GM21367 (cell line): Measurements from ENCODE around the gene LIN54.
"Not testable (repeated sequence)": the region's sequence is repeated elsewhere in the genome, so short reads cannot be mapped to it uniquely, and the experiment has no call there.

Experiments
- ATAC-seq: cut with Tn5 transposase; IDR thresholded peaks from one replicate; pipeline ENCODE4 v1.9.1; 2021; ENCODE audit not compliant: unreplicated experiment

The LIN54 gene

DNA sequence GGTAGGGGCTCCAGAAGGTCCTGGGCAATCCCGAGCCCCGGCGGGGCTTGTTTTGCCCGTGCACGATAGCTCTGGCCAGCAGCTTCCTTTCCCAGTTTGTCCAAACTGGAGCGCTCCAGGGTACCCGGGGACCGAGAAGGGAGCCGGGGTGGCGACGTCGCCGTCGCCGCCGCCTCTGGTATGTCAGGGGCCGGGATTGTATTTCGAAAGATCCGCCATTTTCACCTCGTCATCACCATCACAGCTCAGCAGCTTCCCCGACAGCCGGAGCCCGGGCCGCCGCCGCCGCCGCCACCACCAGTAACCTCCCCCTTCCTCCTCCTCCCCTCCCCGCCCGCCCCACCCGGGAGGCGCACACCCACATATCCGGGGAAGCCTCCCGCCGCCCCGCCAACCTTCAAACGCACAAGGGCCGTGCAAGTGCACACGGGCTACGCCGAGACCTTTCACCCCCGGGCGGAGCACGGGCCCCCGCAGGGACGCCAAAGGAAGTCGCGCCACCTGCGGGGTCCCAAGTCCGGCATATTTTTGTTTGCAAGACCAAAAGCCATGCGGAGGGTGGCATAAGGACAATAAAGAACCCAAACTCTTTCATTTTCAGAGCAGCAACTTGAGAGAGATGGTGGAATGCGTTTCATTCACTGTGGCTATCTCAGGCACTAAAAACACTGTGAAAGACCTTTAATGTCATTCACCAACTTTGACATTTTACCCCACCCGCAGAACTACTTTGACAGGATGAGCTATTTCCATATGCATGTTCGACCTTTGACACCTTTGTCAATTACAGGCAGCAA lies at the start of gene LIN54:
TSS of gene LIN54 (minus strand) at position 302 of the 797 bp plus-strand sequence. CDS start 25,979 bp downstream, outside the sequence.
- ATAC-seq, result peak; percentile 31

DNA sequence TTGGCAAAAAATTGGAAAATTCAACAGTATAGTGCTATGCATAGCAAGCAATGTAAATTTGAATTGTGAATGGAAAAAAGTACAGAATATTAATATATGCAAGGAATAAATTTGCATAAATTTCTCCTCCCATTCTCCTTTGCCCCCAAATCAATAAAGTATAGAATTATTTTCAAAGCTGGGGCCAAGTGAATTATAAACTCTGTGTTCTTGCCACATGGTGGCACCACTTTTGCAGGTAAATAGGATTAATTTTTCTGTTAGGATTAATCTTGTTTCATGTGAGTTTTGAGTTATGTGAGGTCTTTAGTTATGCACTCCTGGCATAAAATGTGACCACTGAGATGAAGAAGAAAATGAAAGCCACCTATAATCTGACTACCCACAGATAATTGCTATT lies 44.3 kb upstream of the LIN54 start:
- no peak for ATAC-seq

DNA sequence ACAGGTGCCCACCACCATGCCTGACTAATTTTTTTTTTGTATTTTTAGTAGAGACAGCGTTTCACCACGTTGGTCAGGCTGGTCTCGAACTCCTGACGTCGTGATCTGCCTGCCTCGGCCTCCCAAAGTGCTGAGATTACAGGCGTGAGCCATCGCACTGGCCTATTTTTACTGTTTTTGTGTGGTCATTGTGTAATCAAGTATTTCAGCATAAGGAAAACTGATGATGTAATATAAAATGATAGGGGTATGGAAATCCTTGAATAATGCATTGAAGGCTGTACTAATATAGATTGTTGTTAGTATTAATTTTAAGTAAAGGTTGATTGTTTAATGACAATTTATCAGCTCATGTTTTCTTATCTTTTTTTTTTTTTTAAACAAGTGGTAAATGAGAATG lies 38.2 kb upstream of the LIN54 start:
- ATAC-seq, result not testable (repeated sequence)

DNA sequence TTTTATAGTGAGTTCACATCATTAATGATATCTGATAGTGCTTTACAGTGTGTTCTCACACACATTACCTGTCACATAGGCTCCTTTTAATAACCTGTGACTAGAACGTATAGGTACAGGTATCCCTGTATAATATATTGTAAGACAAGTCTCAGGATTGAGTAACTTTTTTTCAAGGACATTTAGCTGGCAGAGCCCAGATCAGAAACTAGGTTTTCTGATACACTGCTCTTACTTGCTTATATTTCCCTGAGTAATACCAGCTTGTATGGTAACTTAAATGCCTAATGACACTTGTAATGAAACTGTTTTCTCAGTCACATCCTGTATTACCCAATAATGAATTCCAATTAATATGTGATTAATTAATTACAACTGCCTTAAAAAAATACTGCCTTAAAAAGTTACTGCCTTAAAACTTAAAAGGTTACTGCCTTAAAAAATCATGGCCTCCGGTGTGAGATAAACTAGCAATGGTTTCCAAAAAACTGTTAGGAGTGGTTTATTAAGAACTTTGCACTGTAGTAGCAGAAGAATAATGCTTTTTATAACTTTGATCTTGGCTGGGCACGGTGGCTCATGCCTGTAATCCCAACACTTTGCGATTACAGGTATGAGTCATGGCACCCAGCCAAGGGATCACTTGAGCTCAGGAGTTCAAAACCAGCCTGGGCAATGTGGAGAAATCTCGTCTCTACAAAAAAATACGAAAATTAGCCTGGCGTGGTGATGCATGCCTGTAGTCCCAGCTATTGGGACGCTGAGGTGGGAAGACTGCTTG lies 36.3 kb upstream of the LIN54 start:
- ATAC-seq, result no peak

DNA sequence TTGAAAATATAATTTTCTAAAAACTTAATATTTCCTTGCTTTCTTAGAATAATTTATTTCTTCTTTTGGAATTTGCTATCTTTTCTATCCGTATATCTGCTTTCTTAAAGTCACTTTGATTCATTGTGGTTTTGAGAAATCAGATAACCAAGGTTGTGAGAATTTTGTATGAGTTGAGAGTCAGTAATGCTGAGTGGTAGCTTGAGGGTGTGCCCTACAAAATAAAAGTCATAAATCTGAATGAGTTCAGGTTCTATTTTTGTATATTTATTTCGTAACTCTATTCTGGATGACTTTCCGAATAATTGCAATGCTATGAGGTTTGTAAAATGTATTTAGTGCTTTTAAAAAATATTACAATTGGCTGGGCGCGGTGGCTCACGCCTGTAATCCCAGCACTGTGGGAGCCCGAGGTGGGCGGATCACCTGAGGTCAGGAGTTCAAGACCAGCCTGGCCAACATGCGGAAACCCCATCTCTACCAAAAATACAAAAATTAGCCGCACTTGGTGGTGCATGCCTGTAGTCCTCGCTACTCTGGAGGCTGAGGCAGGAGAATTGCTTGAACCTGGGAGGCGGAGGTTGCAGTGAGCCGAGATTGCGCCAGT lies 33.3 kb upstream of the LIN54 start:
- no peak for ATAC-seq

DNA sequence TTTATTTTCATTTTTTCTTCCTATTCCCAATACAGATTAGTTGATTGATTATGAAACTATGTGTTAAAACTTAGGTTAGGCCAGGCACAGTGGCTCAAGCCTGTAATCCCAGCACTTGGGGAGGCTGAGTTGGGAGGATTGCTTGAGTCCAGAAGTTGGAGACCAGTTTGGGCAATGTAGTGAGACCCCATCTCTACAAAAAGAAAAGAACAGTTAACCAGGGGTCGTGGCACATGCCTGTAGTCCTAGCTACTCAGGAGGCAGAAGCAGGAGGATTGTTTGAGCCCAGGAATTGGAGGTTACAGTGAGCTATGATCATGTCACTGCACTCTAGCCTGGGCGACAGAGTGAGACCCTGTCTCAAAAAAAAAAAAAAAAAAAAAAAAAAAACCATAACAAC lies 32.5 kb upstream of the LIN54 start:
- not testable (repeated sequence) for ATAC-seq

DNA sequence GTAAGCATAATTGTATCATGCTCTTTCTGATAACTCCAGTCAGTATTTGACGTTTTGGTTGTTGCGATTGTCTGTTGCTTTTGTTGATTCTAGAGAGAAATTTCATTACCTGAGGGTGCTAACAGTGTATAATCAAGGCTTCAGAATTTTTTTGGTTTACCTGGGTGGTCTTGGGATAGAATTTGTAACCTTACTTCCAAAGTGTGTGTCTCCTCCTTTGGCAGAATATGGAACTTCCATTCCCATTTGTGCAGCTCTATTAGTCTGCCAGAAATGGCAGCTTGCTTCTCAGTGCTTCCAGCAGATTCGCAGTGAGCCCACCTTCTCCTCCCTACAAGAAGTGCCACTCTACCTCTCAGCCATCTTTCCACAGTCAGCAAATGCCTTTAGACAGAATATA lies 29.6 kb upstream of the LIN54 start:
- ATAC-seq, result no peak

DNA sequence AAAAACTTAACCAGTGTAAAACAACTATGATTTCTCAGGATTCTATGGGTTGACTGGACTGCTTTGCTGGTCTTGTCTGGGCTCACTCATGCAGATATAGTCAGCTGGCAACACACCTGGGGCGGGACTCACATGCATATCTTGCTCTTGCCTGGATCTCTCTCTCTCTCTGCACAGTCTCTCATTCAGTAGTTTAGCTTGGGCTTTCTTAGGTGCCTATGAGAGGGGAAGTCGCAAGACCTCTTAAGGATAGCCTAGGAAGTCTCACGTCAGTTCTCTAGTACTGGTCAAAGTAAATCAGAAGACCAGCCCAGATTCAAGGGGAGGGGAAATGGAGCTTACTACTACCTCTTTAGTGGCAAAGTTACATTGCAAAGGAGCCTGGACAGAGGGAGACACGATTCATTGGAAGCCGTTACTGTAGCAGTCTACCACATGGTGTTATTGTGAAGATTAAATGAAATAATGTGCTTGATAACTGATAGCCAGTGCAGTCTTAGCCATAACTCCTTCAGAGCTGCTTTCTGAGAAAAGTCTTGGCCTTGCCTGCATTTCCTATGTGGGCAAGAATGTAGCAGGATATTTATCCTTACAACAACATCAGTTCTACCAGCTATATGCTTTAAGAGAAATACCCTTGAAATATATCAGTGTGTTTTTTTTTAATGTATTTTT lies 26.5 kb upstream of the LIN54 start:
- ATAC-seq, result no peak

DNA sequence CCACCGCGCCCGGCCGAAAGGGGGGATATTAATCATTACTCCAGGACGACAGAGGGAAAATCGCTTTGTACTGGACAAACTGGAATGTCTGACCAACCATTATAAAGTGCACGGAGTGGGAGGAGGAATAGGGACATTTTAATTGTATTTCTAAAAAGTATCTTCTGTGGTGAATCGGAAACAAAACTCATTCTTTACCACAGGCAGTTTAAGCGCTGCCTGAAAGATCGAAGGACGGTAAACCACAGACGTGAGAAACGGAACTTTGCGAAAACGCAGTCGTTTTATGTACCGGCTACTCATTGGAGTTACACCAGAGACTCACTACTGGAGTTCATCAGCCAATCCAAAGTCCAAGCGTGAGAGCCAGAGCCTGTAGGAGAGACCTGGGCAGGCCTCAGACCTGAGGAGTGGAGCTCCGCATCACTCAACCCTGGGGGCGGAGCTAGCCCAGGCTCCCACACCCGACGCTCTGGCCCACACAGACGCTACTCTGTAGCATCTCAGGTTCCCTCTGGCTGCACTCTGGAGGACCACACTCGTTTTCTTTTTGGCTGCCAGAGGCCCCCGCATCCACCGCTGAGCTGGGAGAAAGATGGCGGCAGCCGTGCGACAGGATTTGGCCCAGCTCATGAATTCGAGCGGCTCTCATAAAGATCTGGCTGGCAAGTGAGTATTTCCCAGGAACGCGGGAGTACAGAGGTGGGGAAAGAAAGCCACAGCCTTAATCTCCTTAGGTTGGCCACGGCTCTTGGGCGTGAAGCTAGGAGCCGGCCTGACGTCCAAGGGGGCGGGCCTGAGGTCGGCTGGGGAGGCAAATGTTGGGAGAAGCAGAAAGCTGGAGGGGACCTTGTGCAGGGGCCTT lies 24.2 kb upstream of the LIN54 start, which contains the start of gene COPS4:
TSS of gene COPS4 (plus strand) at position 554 of the 865 bp plus-strand sequence. CDS start at position 596, 42 bp downstream.
- peak; percentile 96 for ATAC-seq

DNA sequence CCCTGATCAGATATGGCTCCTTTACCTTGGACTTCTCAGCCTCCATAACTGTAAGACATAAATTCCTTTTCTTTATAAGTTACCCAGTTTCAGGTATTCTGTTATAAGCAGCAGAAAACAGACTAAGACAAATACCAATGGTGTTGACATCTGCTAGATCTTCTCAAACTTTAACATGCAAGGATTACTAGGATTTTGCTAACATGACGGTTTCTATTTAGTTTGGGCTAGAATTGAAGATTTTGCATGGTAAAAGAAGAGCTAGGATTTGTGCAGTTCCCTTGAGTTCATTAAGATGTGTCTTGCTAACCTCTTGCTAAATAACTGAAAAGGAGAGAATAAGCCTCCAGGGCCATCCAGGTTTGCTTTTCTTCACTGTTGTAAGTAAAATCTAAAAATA lies 19.1 kb upstream of the LIN54 start:
- no peak for ATAC-seq

DNA sequence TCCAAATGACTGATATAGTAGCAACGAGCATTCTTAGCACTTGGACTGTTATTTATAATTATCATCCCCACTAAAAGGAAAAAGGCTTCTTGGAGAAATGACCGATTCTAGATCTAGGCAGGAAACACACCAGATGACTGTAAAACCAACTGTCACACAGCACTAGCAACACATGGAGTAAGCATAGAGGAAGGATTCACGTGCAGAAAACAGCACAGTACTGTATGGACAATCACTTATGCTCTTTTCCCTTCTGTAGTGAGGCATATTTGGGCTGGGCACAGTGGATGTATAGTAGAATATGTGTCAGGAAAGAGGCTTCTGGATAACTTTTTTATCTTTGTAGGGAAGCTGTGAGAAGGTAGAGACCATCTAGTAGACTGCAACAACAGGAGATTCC lies 18.4 kb upstream of the LIN54 start:
- no peak for ATAC-seq

DNA sequence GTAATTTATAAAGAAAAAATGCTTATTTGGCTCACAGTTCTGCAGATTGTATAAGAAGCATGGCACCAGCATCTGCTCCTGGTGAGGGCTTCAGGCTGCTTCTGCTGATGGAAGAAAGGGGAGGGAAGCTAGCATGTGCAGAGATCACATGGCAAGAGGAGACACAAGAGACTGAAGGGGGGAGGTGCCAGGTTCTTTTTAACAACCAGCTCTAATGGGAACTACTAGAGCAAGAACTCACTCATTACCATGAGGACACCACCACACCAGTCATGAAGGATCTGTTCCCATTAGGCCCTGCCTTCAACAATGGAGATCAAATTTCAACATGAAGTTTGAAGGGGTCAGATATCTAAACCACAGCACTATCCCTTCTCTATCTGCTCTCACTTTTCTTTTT lies 14.9 kb upstream of the LIN54 start:
- ATAC-seq, result no peak

DNA sequence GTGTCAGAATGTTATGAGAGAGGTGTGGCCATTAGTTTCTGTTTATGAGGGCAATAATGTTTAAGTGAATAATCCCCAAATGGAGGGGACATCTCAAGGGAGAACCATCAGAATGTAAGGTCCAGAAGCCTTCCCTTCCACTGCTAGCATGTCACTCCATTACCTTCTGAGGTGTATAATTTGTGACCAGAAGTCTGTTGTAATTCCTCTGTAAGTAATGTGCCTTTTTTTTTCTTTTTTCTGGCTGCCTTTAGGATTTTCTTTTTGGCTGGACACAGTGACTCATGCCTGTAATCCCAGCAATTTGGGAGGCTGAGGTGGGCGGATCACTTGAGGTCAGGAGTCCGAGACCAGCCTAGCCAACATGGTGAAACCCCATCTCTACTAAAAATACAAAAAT lies 13.6 kb upstream of the LIN54 start:
- ATAC-seq, result no peak

DNA sequence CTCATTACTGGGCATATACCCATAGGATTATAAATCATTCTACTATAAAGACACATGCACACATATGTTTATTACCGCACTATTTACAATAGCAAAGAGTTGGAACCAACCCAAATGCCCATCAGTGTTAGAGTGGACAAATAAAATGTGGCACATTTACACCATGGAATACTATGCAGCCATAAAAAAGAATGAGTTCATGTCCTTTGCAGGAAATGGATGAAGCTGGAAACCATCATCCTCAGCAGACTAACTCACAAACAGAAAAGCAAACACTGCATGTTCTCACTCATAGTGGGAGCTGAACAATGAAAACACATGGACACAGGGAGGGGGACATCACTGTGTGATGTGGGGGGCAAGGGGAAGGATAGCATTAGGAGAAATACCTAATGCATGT lies 13.0 kb upstream of the LIN54 start:
- ATAC-seq, result not testable (repeated sequence)

DNA sequence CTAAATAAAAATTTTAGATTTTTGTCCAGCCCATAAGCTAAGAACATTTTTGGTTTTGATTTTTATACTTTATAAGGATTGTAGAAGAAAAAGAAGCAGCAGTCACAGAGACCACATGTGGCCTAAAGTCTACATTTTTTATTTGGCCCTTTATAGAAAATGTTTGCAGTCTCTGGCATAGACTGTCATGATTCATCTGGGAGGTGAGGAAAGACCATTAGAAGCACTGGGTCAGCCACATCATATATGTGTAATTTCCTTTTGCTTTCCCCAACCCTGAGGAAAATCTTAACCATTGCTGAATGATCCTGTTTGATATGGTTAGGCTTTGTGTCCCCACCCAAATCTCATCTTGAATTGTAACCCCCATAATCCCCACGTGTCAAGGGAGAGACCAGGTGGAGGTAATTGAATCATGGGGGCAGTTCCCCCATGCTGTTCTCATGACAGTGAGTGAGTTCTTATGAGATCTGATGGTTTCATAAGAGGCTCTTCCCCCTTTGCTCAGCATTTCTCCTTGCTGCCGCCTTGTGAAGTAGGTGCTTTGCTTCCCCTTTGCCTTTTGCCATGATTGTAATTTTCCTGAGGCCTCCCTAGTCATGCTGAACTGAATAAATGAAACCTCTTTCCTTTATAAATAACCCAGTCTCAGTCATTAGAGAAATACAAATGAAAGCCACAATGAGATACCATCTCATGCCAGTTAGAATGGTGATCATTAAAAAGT lies 12.3 kb upstream of the LIN54 start:
- ATAC-seq, result no peak

DNA sequence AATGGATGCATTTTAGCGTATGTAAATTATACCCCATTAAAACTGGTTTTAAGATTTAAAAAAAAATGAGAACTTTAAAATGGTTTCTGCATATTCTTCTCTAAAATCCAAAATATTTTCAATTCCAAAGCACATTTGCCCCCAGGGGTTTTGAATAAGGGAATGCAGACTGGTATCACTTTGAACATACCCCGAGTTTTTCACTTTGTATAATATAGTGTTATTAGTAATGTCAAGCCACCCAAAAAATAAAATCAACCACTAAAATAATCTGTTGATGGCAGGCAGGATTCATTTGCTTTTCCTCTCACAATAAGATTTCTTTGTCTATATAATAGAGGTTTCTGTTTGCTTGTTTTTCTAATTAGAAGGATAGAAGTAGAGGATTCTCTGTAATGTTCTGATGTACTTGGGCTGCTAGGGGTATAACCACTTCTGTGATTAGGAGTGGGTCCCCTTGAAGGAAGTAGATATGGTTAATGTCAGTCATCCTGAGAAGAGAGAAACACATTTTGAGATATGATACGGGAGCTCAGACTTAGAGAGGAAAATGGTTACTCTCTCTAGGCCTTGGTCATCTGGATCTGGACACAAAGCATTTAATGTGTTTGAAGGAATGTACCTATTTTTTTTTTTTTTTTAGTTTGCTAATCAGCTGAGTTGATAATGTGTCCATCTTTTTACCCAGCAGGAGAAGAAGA lies 9.3 kb upstream of the LIN54 start:
- no peak for ATAC-seq

DNA sequence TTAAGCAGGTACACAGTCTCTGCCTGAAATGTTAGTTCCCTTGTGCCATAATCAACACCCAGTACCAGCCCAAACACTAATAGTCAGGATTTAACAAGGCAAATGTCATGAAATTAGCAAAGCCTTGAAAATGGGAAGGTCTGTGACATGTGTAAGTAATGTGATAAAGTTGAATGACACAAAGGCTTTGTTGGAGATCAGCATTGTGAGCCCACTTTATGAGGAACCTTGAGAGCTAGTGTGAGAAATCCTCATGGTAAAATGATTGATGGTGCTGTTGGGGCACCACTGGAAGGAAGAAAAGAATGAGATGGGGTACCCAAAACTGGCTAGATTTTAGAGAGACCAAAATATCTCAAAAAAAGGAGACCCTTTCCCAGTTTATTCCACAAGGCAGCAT lies 3.3 kb upstream of the LIN54 start:
- no peak for ATAC-seq

DNA sequence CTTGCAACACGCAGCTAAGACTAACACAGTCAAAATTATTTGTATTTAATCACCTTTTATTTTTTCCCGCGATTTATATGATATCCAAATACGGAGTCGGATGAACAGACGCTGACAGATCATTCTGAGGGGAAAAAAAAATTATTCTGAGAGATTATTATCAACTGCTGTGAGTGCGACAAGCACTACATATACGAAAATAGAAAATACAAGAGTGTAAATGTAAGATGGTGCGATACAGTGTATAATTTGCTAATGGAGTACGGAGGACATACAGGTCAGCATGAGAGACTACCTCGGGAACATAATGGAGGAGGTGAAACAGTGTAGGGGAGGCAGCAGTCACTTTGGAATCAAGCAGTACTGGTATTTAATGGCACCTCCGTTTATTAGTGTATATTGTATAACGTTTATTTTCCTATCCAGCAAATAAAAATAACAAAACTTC lies 2.8 kb upstream of the LIN54 start:
- ATAC-seq, result no peak
